ENCODE measurements around the gene CCDC82. TPM values are rescaled to one million over a fixed set of nuclear protein-coding genes. Genes with fewer than 3 reads are reported as not detected.
A peak's percentile ranks its signal among the peaks of the same experiment; 100 is the strongest.

The CCDC82 gene
- total RNA-seq, 1 donor from 2014 or later = 20.4 TPM

DNA sequence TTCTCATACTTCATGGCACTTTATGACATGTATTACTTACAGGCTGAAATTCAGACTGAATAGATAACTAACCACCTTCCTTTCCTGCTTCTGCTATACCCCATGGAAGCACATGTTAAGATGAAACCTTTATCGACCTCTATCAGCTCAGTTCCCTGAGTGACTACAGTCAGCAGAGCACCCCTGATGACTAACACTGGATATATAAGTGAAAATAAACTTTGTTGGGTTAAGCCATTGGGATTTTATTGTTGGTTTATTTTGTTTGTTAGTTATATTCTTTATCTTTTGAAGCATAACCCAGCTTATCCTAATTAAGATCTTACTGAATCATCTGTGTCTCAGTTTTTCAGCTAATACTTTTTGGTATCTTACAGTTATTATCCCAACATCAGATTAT lies 23.7 kb downstream of the CCDC82 start:
- Histone ChIP-seq H3K27ac (ENCODE audit: low read depth, low read length) (no peak overlapping the region), H3K4me1 (ENCODE audit: control insufficient read depth in 3 of 3, insufficient read depth in 3 of 3, low read length in 3 of 3) (no peaks in the 10 kb centered on the region), H3K9ac (ENCODE audit: low read depth in 1 of 3, low read length in 3 of 3) (no peak overlapping the region), H3K4me3 (ENCODE audit: low read length in 3 of 3) (no peak overlapping the region), H3K36me3 (ENCODE audit: control insufficient read depth in 3 of 3, insufficient read depth in 3 of 3, low read length in 3 of 3) (peaks cover 2 to 27% (median 6%) of the 10 kb centered on the region in 3 donors), H3K9me3 (ENCODE audit: control insufficient read depth in 3 of 3, low read length in 3 of 3) (no peaks in the 10 kb centered on the region), H3K27me3 (ENCODE audit: control insufficient read depth in 3 of 3, insufficient read depth in 3 of 3, low read length in 3 of 3) (no peaks in the 10 kb centered on the region)

GRCh38 chr11:96365493-96365892 lies 24.2 kb downstream of the CCDC82 start:
- H3K4me3 ChIP-seq (ENCODE audit: low read length in 3 of 3) = no peak overlapping the region
- no peaks in the 10 kb centered on the region for H3K27me3 ChIP-seq (ENCODE audit: control insufficient read depth in 3 of 3, insufficient read depth in 3 of 3, low read length in 3 of 3)
- peaks cover 0 to 24% (median 6%) of the 10 kb centered on the region in 3 donors for H3K36me3 ChIP-seq (ENCODE audit: control insufficient read depth in 3 of 3, insufficient read depth in 3 of 3, low read length in 3 of 3)
- no peak overlapping the region for H3K27ac ChIP-seq (ENCODE audit: low read depth, low read length)
- H3K4me1 ChIP-seq (ENCODE audit: control insufficient read depth in 3 of 3, insufficient read depth in 3 of 3, low read length in 3 of 3) = no peaks in the 10 kb centered on the region
- H3K9ac ChIP-seq (ENCODE audit: low read depth in 1 of 3, low read length in 3 of 3) = no peak overlapping the region
- no peaks in the 10 kb centered on the region for H3K9me3 ChIP-seq (ENCODE audit: control insufficient read depth in 3 of 3, low read length in 3 of 3)

GRCh38 chr11:96361778-96362177 lies 27.9 kb downstream of the CCDC82 start:
- Histone ChIP-seq H3K9me3 (ENCODE audit: control insufficient read depth in 3 of 3, low read length in 3 of 3) (no peaks in the 10 kb centered on the region), H3K36me3 (ENCODE audit: control insufficient read depth in 3 of 3, insufficient read depth in 3 of 3, low read length in 3 of 3) (peaks cover 9 to 28% (median 22%) of the 10 kb centered on the region in 3 donors), H3K9ac (ENCODE audit: low read depth in 1 of 3, low read length in 3 of 3) (no peak overlapping the region), H3K4me1 (ENCODE audit: control insufficient read depth in 3 of 3, insufficient read depth in 3 of 3, low read length in 3 of 3) (no peaks in the 10 kb centered on the region), H3K4me3 (ENCODE audit: low read length in 3 of 3) (no peak overlapping the region), H3K27me3 (ENCODE audit: control insufficient read depth in 3 of 3, insufficient read depth in 3 of 3, low read length in 3 of 3) (no peaks in the 10 kb centered on the region), H3K27ac (ENCODE audit: low read depth, low read length) (no peak overlapping the region)

GRCh38 chr11:96358321-96358720 lies 31.4 kb downstream of the CCDC82 start:
- no peak overlapping the region for H3K4me3 ChIP-seq (ENCODE audit: low read length in 3 of 3)
- H3K36me3 ChIP-seq (ENCODE audit: control insufficient read depth in 3 of 3, insufficient read depth in 3 of 3, low read length in 3 of 3) = peaks cover 11 to 30% (median 18%) of the 10 kb centered on the region in 3 donors
- no peaks in the 10 kb centered on the region for H3K27me3 ChIP-seq (ENCODE audit: control insufficient read depth in 3 of 3, insufficient read depth in 3 of 3, low read length in 3 of 3)
- H3K9ac ChIP-seq (ENCODE audit: low read depth in 1 of 3, low read length in 3 of 3) = no peak overlapping the region
- no peaks in the 10 kb centered on the region for H3K4me1 ChIP-seq (ENCODE audit: control insufficient read depth in 3 of 3, insufficient read depth in 3 of 3, low read length in 3 of 3)
- no peaks in the 10 kb centered on the region for H3K9me3 ChIP-seq (ENCODE audit: control insufficient read depth in 3 of 3, low read length in 3 of 3)
- no peak overlapping the region for H3K27ac ChIP-seq (ENCODE audit: low read depth, low read length)

- H3K4me3 ChIP-seq (ENCODE audit: low read length in 3 of 3) = no peak overlapping the region
- H3K27me3 ChIP-seq (ENCODE audit: control insufficient read depth in 3 of 3, insufficient read depth in 3 of 3, low read length in 3 of 3) = no peaks in the 10 kb centered on the region
- no peak overlapping the region for H3K9ac ChIP-seq (ENCODE audit: low read depth in 1 of 3, low read length in 3 of 3)
- no peaks in the 10 kb centered on the region for H3K9me3 ChIP-seq (ENCODE audit: control insufficient read depth in 3 of 3, low read length in 3 of 3)
- H3K4me1 ChIP-seq (ENCODE audit: control insufficient read depth in 3 of 3, insufficient read depth in 3 of 3, low read length in 3 of 3) = no peaks in the 10 kb centered on the region
- peaks cover 11 to 30% (median 18%) of the 10 kb centered on the region in 3 donors for H3K36me3 ChIP-seq (ENCODE audit: control insufficient read depth in 3 of 3, insufficient read depth in 3 of 3, low read length in 3 of 3)
- no peak overlapping the region for H3K27ac ChIP-seq (ENCODE audit: low read depth, low read length)
These were observed 31.9 kb downstream of the CCDC82 start for GRCh38 chr11:96357794-96358193.

DNA sequence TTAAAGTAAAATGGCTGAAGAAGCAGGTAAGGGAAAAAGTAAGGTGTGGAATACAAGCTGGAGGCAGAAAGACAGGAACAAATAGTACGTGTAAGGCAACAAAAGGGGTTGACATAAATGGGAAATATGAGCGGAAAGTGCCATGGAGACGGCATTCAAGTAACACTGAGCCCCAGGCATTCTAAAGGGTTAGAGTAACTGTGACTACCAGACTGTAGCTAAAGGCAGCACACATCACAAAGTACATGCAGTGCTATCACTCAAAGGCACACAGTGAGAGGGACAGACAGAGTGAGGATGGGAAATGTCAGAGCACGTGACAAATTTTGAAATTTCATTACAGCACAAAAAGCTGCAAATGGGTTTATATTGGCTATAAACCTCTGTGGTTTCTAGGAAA lies 32.9 kb downstream of the CCDC82 start:
- no peak overlapping the region for H3K27ac ChIP-seq (ENCODE audit: low read depth, low read length)
- no peaks in the 10 kb centered on the region for H3K9me3 ChIP-seq (ENCODE audit: control insufficient read depth in 3 of 3, low read length in 3 of 3)
- no peak overlapping the region for H3K9ac ChIP-seq (ENCODE audit: low read depth in 1 of 3, low read length in 3 of 3)
- no peaks in the 10 kb centered on the region for H3K27me3 ChIP-seq (ENCODE audit: control insufficient read depth in 3 of 3, insufficient read depth in 3 of 3, low read length in 3 of 3)
- H3K36me3 ChIP-seq (ENCODE audit: control insufficient read depth in 3 of 3, insufficient read depth in 3 of 3, low read length in 3 of 3) = peaks cover 11 to 29% (median 18%) of the 10 kb centered on the region in 3 donors
- no peaks in the 10 kb centered on the region for H3K4me1 ChIP-seq (ENCODE audit: control insufficient read depth in 3 of 3, insufficient read depth in 3 of 3, low read length in 3 of 3)
- H3K4me3 ChIP-seq (ENCODE audit: low read length in 3 of 3) = no peak overlapping the region

GRCh38 chr11:96342961-96343711 lies 46.6 kb downstream of the CCDC82 start, which contains the start of gene MAML2:
TSS of gene MAML2 (minus strand) at chr11:96343195. CDS start at chr11:96341895, 1,300 bp downstream.
- Histone ChIP-seq H3K36me3 (ENCODE audit: control insufficient read depth in 3 of 3, insufficient read depth in 3 of 3, low read length in 3 of 3) (no peaks in the 10 kb centered on the region), H3K27ac (ENCODE audit: low read depth, low read length) (peak within 1 kb of the TSS; percentile 74), H3K9ac (ENCODE audit: low read depth in 1 of 3, low read length in 3 of 3) (peak within 1 kb of the TSS; percentile 70 to 89 (median 72)), H3K27me3 (ENCODE audit: control insufficient read depth in 3 of 3, insufficient read depth in 3 of 3, low read length in 3 of 3) (no peaks in the 10 kb centered on the region), H3K4me1 (ENCODE audit: control insufficient read depth in 3 of 3, insufficient read depth in 3 of 3, low read length in 3 of 3) (peaks cover 18 to 26% (median 25%) of the 10 kb centered on the region in 3 donors), H3K4me3 (ENCODE audit: low read length in 3 of 3) (peak within 1 kb of the TSS; percentile 74 to 98 (median 78)), H3K9me3 (ENCODE audit: control insufficient read depth in 3 of 3, low read length in 3 of 3) (no peaks in the 10 kb centered on the region)

- no peaks in the 10 kb centered on the region for H3K9me3 ChIP-seq (ENCODE audit: control insufficient read depth in 3 of 3, low read length in 3 of 3)
- no peaks in the 10 kb centered on the region for H3K27me3 ChIP-seq (ENCODE audit: control insufficient read depth in 3 of 3, insufficient read depth in 3 of 3, low read length in 3 of 3)
- peaks cover 18 to 33% (median 31%) of the 10 kb centered on the region in 3 donors for H3K4me1 ChIP-seq (ENCODE audit: control insufficient read depth in 3 of 3, insufficient read depth in 3 of 3, low read length in 3 of 3)
These were observed 47.4 kb downstream of the CCDC82 start for GRCh38 chr11:96342014-96342960.

GRCh38 chr11:96341211-96342013 lies 48.3 kb downstream of the CCDC82 start:
- H3K4me3 ChIP-seq (ENCODE audit: low read length in 3 of 3) = peak overlapping the region; percentile 74 to 98 (median 78)

More at GRCh38 chr11:96342014-96342960, 47.4 kb downstream of the CCDC82 start:
- H3K27ac ChIP-seq (ENCODE audit: low read depth, low read length) = peak overlapping the region; percentile 74
- peak overlapping the region; percentile 74 to 98 (median 78) for H3K4me3 ChIP-seq (ENCODE audit: low read length in 3 of 3)
- no peaks in the 10 kb centered on the region for H3K36me3 ChIP-seq (ENCODE audit: control insufficient read depth in 3 of 3, insufficient read depth in 3 of 3, low read length in 3 of 3)
- peak overlapping the region; percentile 70 to 89 (median 72) for H3K9ac ChIP-seq (ENCODE audit: low read depth in 1 of 3, low read length in 3 of 3)

More at GRCh38 chr11:96341211-96342013, 48.3 kb downstream of the CCDC82 start:
- H3K9me3 ChIP-seq (ENCODE audit: control insufficient read depth in 3 of 3, low read length in 3 of 3) = no peaks in the 10 kb centered on the region
- H3K9ac ChIP-seq (ENCODE audit: low read depth in 1 of 3, low read length in 3 of 3) = peak overlapping the region; percentile 25 to 89 (median 72)
- no peaks in the 10 kb centered on the region for H3K27me3 ChIP-seq (ENCODE audit: control insufficient read depth in 3 of 3, insufficient read depth in 3 of 3, low read length in 3 of 3)
- no peaks in the 10 kb centered on the region for H3K36me3 ChIP-seq (ENCODE audit: control insufficient read depth in 3 of 3, insufficient read depth in 3 of 3, low read length in 3 of 3)
- H3K4me1 ChIP-seq (ENCODE audit: control insufficient read depth in 3 of 3, insufficient read depth in 3 of 3, low read length in 3 of 3) = peaks cover 18 to 33% (median 31%) of the 10 kb centered on the region in 3 donors
- H3K27ac ChIP-seq (ENCODE audit: low read depth, low read length) = peak overlapping the region; percentile 74

Measured in skeletal muscle tissue (tissue), 4 donors.